GM21390 (cell line): ENCODE results near the gene TREH.
"Not testable (repeated sequence)": the region's sequence is repeated elsewhere in the genome, so short reads cannot be mapped to it uniquely, and the experiment has no call there.

ENCODE experiments used
- ATAC-seq: cut with Tn5 transposase; IDR thresholded peaks from one replicate; pipeline ENCODE4 v1.9.1; 2021; ENCODE audit not compliant: unreplicated experiment

The TREH gene

DNA sequence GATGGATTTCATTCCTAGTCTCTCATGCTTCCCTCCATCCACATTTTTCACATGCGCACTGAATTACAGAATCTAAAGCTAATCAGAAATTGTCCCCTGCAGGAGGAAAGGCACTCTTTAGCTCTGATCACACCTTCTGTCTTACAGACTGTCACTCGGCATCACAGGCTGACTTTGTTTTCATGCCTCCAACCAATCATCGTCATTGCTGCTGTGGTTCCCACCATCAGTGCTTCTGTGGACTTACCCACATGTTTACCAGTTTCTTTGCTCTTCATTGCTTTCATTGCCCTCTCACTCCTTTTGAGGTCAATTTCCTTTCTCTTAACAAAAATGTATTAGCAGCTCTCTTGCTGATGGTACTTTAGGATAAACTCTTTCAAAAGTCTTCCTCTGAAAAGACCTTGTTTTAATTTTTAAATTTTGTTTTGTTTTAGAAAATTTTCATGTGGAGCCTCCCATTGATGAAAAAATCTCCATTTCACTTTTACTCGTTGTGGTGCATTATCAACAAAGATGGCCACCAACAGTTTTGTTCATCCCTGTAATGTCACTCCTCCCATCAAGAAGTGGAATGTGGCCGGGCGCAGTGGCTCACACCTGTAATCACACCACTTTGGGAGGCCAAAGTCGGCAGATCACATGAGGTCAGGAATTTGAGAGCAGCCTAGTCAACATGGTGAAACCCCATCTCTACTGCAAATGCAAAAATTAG is 20.2 kb upstream of the TREH start:
- no peak for ATAC-seq

- ATAC-seq: no peak
Observed at GRCh38 chr11:118697346-118697745, 17.9 kb upstream of the TREH start.

DNA sequence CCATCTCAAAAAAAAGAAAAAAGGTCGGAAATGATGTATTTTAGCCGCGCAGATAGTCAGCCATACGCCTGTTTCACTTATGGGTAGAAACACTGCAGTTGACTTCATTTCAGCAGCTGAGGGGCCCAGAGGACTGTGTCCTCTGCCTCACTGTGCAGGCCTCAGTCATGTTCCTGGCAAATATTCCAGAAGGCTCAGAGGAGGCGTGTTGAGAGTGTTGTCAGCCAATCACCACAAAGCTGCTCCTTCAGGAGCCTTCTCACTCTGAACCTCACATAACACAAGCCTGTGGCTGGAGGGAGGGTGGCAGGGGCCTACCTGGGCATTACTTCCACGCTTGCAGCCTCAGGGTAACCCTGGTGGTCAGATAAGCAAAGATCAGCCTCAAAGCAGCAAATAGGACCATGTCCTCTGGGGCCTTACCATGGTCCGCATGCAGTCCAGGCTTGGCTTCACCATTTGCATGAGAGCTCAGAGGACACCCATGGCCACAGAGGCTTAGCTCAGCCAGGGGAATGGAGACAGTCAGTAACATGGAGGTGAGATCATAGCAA is 17.3 kb upstream of the TREH start:
- ATAC-seq: no peak

GRCh38 chr11:118694771-118695170 is 15.3 kb upstream of the TREH start:
- ATAC-seq: no peak

DNA sequence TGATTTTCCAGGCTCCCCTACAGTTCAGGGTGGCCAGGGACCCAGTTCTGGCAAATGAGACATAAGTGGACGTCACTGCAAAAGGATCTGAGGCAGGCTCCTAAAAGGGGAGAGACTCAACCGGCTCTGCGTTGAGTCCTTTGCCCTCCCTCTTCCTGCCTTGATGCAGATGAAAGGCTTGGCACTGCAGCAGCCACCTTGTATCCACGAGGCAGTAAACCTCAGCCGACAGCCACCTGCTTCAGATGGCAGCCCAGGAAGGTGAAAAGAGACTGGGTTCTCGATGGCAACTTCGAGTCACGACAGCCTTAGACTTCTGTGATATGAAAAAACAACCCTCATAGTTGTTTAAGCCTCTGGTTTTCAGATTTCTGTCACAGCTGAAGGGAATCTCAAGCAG is 14.7 kb upstream of the TREH start:
- ATAC-seq: no peak

DNA sequence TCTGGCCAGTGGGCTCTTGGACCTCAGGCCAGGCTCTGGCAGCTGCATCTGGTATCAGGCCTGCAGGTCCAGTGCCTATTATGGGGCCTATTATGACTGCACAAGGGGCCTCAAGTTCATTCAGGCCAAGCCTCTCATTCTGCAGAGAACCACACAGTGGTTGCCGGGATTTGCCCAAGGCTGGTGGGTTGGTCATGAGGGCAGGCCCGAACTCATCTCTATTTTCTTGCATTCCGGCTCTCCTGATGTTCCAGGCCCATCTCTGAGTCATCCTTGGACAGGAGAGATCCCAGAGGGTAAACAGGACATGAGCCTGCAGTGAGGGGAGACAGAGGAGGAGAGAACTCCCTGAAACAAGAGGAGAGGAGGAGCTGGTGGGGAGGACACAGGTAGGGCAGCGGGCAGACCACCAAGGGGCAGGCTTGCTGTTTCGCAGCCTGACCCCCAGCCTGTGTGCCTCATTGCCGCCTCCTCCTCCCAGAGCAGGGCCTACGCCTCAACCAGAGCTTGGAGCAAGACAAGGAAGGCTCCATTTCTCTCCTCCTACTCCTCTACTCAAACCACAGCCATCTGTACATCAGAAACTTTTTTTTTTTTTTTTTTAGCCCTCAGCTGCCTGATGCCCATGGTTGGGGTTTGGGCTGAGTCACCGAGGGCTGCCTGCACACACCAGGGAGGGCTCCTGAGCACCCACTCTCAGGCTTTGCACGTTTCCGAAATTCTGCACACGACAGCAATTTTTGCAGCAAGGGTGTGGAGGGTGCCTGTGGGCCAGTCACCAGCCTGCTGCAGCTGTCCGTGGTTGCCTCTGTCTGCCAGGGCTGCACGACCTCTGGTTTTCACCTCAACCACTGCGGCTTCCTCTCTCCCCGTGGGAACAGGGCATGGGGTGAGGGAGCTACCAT is 12.7 kb upstream of the TREH start:
- ATAC-seq: peak; percentile 27

DNA sequence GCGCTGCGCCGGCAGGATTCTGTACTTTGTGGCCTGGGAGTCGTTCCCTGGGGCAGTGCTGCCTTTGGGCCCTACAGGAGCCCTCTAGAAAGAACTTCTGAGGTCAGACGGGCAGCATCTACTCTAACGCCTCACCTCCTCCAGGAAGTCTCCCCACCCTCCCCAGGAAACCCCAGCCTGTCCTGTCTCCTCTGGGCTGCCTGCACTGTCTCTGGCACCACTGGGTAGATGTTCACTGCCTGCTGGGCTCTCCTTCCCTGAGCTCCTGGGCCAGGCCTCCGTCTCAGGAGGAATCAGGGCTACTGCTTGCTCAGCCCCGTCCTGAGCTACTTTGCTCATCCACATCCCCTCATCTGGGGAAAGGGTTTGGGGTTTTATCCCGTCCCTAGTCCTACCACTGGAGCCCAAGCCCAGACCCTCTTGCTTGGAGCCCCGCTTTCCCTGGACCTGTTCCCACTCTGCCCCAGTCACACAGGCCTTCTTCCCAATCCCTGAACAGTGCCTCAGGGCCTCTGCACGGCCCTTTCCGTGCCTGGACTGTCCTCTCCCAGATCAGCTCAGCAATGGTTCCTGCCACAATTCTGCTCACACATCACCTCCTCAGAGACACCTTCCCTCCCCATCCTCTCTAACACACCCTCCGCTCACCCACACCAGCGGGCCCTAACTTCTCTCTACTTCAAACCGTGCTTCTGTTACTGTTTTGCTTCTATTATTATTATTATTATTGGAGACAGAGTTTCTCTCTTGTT is 11.3 kb upstream of the TREH start:
- no peak for ATAC-seq

GRCh38 chr11:118689852-118690552 is 10.6 kb upstream of the TREH start:
- ATAC-seq: peak; percentile 84

- no peak for ATAC-seq
Observed at GRCh38 chr11:118689503-118689851, 10.0 kb upstream of the TREH start.

DNA sequence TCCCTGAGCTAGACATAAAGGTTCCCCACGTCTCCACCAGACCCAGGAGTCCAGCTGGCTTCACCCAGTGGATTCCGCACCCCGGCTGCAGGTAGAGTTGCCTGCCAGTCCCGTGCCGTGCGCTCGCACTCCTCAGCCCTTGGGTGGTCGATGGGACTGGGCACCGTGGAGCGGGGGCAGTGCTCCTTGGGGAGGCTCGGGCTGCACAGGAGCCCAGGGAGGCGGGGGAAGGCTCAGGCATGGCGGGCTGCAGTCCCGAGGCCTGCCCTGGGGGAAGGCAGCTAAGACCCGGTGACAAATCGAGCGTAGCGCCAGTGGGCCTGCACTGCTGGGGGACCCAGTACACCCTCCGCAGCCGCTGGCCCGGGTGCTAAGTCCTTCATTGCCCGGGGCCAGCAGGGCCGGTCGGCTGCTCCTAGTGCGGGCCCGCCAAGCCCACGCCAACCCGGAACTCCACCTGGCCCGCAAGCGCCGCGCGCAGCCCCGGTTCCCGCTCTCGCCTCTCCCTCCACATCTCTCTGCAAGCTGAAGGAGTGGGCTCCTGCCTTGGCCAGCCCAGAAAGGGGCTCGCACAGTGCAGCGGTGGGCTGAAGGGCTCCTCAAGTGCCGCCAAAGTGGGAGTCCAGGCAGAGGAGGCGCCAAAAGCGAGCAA is 9.5 kb upstream of the TREH start:
- ATAC-seq: no peak

GRCh38 chr11:118688339-118688738 is 8.9 kb upstream of the TREH start:
- ATAC-seq: not testable (repeated sequence)

- ATAC-seq: no peak
Observed at GRCh38 chr11:118687906-118688305, 8.5 kb upstream of the TREH start.

- no peak for ATAC-seq
Observed at GRCh38 chr11:118684187-118684586, 4.7 kb upstream of the TREH start.

DNA sequence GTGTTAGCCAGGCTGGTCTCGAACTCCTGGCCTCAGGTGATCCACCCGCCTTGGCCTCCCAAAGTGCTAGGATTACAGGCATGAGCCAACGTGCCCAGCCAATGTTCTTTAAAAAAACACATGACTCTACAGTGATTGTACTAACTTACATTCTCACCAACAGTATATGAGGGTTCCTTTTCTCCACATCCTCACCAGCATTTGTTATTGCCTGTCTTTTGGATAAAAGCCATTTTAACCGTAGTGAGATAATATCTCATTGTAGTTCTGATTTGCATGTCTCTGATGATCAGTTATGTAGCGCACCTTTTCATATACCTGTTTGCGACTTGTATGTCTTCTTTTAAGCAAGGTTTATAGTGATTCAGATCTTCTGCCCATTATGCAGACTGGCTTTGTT is 3.5 kb upstream of the TREH start:
- ATAC-seq: not testable (repeated sequence)

DNA sequence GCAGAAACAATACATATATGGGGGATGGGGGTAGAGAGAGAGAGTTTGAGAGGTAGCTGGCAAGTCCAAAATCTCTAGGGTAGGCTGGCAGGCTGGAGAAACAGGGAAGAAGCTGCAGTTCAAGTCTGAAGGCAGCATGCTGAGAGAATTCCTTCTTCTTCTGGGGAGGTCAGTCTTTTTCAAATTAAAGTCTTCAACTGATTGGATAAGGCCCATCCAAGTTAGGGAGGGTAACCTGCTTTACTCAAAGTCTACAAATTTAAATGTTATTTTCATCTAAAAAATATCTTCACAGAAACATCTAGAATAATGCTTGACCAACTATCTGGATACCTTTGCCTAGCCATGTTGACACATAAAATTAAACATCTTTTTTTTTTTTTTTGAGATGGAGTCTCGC is 2.9 kb upstream of the TREH start:
- no peak for ATAC-seq

DNA sequence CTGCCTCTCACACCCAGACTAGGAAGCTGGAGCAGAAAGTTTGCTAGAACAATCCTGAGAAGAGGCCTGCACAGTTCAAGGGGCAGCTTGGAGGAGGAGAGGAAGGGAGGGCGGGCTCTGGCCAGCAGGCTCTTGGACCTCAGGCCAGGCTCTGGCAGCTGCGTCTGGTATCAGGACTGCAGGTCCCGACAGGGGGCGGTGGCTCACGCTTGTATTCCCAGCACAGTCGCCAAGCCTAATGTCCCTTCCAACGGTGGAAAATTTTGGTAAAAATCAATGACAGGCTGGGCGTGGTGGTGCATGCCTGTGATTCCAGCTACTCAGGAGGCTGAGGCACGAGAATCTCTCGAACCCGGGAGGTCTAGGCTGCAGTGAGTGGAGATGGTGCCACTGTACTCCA is 542 bp downstream of the TREH start:
- ATAC-seq: not testable (repeated sequence)

DNA sequence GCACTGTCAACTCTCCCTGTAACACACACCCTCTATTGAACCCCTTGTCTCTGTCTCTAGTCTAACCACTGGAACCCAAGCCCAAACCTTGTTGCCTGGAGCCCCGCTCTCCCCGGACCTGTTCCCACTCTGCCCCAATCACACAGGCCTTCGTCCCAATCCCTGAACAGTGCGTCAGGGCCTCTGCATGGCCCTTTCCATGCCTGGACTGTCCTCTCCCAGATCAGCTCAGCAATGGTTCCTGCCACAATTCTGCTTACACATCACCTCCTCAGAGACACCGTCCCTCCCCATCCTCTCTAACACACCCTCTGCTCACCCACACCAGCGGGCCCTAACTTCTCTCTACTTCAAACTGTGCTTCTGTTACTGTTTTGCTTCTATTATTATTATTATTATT is 1.5 kb downstream of the TREH start:
- no peak for ATAC-seq

- no peak for ATAC-seq
Observed at GRCh38 chr11:118674082-118674435, 5.4 kb downstream of the TREH start.

DNA sequence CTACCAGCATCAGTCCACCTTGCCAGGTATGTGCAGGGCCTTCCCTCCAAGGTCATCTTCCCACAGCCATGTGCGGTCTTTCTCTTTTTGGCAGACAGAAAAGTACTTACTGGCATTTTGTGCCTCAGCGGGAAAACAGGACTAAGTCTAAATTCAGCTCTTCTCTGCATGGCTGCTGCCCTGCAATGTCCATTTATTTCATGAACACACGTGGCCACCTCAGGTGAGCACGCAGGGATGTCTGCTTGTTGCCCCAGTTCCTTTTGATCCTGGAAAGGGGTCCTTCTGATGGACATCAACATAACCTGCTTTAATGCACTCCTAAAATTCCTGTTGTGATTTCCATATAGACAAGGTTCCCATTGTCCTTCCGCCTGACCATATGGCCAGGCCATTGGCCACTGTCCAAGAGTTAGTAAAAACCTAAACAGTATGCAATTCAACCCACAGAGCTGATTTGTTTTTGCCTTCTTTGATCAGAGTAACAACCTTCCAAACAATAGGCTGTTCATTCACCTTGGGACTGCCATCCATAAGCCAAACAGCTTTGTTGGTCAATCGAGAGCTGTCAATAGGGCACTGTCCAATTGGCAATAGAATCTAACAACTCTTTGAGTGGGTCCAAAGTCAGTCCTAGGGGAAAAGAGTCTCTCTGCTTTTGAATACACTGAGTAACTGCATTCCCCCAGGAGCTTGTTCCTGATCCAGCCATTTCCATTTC is 5.9 kb downstream of the TREH start:
- ATAC-seq: no peak

DNA sequence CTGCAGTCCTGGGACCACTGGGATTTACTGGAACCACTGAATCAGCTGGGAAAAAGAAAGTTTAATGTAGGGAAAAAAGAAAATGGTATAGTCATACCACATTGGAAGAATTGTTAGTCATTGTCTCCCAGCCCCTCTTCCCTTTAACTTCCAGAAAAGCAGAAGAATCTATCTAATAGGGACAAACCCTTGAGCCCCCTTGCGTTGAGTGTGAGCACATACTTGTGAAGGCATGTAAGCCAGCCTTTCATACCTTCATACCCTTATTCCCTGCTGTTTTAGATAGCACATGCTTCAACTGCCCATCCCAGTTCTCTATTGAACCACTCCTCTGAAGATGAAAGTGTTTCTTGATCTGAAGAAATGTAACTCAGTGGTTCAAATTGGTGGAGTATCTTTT is 6.6 kb downstream of the TREH start:
- no peak for ATAC-seq
